GM21619 (cell line): Measurements from ENCODE around the gene CEP83.

ENCODE experiments used
- ATAC-seq: cut with Tn5 transposase; IDR thresholded peaks from one replicate; pipeline ENCODE4 v1.9.1; 2021; ENCODE audit not compliant: unreplicated experiment

Gene CEP83

DNA sequence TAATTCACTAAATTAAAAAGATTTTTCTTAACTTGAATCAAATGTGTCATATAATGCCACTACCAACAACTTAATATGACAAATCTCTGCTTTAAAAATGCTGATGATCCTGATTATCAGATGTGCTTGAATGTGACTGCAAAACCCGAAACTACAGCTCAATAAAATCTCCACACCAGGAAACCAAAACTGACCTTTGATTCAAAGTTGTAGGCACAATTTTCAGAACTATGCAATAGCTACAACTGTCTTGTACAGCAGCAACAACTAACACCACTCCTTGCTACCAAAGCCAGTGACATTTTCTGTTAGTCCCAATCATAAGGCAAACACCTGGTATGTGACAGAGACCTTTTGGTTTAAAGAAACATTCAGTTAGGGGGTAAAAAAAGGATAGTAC lies 147.3 kb downstream of the CEP83 start:
- ATAC-seq = no peak

DNA sequence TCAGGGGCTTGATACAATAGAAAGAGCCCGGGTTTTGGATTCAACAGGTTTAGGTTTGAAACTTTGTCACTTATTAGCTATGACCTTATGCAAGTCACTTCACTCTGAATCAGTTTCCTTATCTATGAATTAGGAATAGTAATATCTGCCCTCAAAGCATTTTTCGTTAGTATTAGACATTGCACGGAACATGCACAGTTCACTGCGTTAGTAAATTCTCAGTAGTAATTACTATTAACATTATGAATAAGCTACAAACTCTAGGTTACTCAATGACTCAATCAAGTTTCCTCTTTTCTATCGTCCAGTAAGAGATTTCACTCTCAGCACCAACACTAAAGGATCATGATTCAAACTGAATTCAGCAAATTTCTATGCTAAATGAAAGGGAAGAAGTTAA lies 150.3 kb downstream of the CEP83 start:
- ATAC-seq = peak; percentile 81

DNA sequence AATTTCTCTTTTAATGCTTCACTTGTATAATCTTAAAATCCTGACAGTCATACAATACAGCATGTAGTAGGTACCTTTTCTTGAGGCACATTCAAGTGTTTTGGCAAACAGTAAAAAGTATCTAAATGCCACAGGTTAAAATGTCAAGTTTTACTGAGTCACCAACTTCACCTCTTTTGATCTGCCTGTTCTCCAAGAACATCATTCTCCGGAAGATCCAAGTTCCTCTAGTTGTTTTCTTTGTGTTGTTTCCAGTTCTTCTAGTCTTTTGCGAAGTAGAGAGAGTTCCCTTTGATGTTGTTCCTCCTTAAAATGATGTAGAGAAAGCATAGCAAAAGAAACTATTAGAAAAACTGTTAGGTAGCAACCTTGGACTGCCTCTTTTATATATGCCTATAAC lies 151.1 kb downstream of the CEP83 start:
- no peak for ATAC-seq

DNA sequence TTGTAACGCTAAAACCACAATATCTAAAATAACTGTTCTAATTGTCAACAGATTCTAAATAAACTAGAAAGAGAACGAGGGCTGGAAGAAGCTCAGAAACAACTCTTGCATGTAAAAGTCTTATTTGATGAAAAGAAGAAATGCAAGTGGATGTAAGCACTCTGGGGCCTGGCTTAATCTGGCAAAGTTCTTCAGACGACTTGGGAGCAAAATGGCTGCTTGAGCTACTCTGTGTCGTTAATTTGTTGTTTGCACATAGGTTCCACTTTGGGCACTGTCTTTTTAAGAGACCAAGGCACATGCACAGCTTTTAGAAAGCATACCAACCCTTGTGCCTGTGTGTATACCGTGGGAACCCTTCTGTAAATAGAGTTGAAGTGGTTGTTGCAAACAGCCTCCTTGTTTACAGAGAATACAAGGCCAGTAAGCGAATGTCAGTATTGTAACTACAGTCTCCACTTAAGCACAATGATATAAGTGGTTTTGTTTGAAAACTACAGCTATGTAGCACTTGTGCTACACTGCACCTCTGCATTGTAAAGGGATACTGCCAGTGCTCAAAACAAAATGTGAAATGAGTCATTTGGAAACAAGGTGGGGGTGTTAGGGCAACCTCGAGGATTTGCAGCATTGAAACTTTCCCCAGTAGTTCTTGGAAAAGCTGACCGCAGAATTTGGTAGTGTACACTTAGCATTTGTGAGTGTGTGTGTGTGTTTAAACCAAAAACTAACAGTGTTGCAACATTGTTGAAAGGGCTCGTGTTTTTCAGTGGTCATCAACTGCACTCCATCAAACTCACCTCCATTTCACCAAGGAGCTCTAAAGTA lies 154.3 kb downstream of the CEP83 start:
- ATAC-seq = no peak

DNA sequence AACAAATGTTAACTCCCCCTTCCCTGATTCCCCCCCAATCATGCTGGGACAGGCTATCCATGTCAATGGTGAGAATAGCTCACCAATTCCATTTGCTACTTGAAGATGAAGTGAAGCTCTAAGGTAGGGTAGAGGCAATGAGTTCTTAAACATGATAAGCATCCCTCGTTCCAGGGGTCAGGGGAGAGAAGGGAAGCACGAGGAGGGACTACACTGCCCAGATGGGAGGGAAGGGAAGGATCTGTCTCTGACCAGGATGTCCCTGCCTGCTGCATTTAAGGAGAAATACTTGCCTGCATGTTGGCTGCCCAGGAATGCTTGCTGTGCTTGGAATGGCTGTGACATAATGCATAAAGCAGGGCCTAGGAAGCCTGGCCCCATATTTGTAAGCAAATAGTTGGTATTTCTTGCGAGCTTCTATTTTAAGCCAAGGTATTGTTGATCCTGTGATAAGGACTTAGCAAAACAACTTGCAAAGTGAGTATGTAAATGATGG lies 155.1 kb downstream of the CEP83 start:
- no peak for ATAC-seq

DNA sequence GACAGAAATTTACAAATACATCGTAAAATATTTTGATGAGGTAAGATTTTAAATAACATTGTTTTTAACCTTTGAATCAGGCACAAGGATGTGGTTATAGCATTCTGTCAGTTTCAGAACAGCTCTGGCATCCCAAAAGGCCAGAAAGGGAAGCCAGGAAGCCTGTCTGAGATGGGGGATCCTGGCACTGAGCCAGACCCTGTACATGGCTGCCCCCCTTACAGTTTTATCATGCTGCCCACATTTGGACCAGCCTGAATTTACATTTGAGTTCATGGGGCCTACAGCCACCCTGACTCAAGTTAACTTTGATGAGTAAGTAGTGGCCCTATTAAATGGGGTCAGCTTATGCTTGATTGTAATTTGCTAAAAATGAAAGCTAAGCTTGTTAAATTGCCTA lies 155.7 kb downstream of the CEP83 start:
- no peak for ATAC-seq

DNA sequence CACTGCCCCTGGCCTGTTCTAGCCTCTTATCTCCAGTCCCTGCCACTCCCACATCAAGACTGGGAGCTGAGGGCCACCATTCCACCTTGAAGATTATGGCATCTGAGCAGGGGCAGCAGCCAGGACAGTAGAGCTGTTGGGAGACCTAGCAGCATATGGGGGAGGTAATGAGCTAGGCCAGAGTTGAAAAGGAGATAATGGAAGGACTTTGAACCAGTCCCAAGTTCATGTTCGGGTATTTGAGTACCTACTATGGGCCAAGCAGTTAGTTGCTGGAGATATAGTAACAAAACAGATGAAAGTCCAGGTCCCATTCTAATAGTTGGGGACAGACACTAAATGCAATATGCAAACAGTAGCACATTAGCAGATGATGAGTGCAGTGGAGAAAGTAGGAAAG lies 159.8 kb downstream of the CEP83 start:
- no peak for ATAC-seq

DNA sequence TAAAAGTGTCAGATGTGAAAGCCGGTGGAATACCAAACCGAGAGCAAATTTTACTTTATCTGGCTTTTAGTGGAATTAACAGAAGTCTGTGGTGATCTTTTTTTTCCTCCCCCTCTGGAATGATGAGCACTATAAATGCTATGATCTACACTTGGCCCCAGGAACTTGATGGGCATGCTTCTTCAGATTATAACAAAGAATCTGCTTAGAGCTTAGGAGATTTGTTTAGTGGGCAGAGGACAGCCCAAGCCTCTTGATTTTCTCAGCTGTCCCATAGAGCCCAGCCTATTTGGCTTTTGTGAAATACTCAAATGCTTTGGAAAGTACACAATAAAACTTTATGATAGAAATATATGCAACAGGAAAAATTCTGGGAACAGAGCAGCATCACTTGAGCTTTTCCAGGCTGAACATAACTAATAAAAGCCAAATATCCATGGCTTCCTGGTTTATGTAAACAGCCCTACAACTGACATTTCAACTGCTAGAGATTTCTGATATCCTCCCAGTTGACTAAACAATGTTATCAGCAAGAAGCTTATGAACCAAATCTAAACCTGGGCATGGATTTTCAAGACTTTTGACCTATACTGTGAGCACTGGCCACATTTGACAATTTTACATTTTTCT lies 161.7 kb downstream of the CEP83 start:
- no peak for ATAC-seq

DNA sequence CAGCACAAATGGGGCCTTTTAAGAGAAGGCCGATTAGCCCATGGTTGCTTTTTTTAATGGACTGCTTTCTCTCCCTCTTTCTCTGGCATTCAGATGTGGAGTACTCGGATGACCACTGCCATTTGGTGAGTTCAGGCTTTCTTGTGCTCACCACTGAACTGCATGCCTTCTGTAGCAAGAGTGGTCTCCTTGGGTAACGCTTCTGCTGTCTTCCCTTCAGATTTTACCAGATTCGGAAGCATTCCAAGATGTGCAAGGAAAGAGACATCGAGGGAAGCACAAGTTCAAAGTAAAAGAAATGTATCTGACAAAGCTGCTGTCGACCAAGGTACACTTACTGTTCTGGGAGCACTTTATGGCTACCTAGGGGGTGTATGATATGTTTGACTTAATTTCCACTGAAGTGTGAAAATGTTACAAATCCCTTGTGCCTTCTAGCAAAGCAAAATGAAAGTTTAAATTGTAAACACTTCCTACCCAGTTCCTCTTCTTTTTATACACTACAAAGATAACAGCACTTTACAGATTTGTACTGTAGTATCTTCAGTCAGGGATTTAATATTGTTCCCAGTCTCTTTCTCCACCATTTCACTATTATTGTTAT lies 162.5 kb downstream of the CEP83 start:
- no peak for ATAC-seq

DNA sequence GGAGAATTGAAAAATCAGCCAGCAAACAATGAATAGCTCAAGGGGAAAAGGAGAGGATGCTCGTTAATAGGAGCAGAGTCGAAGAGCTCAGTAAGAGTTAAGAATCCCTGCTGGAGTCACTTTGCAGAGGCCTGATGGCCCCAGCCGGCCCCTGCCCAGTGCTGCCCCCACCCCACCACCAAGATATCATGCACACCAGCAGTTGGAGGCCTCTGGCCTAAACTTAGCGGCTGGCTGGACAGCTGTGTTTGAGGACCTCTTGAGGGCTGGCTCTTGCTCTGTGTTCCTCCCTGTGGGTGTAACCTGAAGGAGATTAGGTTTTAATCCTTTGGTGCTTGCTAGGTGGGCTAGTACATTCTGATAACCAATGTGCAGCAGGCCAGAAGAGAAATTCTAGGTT lies 169.3 kb downstream of the CEP83 start:
- ATAC-seq = no peak

DNA sequence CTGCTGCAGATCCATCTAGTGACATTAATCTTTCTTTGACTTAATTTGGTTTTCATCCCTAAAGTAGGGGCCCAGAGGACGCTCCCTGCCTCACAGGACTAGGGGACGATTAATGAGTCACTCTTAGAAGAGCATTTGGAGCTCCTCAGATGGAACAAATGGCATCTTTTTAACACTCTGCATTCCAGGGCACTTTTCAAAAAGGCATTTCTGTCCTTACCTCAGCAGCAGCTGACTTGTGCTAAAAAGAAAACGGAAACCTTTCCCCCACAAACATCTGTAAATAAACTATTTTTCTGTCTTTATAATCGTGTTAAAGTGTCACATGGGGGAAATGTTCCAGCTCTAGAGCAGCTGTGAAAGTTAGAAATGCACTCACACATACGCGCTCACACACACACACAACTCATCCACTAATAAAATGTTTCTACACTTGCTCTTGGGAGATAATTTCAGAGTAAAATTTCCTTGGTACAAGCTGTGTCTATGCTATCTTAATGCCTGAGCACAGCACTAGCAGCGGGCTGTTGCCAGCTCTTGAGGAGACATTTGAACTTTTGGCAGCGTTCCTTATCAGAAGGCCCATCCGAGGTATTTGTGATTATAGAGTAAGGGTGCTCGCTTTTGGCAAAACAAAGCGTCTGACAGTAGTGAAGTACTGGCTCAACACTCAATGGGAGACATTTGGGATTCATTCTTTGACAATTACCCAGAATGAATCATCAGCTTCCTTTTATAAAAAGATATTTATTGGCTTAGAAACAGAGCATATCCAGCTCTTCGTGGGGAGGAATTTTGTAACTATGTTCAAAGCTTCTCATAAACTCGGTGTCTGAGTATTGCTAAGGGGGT lies 170.0 kb downstream of the CEP83 start:
- ATAC-seq = no peak

DNA sequence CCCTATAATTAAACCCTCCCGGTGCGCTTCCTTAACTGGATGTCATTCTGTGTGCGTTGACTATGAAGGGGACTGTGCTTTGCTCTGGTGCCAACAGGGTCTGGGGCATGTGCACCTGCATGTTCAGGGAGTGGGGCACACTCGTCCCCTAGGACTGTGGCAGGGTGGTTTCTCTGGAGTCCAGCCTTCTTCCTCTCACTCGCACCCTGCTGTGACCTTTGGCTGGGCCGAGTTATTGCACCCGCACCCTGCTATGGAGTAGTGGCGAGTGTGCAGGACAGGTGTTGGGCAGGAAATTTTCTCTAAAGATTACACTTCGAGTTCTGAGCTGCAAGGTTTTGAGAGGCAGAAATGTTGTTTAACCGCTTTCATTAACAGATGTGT lies 172.4 kb downstream of the CEP83 start:
- no peak for ATAC-seq

DNA sequence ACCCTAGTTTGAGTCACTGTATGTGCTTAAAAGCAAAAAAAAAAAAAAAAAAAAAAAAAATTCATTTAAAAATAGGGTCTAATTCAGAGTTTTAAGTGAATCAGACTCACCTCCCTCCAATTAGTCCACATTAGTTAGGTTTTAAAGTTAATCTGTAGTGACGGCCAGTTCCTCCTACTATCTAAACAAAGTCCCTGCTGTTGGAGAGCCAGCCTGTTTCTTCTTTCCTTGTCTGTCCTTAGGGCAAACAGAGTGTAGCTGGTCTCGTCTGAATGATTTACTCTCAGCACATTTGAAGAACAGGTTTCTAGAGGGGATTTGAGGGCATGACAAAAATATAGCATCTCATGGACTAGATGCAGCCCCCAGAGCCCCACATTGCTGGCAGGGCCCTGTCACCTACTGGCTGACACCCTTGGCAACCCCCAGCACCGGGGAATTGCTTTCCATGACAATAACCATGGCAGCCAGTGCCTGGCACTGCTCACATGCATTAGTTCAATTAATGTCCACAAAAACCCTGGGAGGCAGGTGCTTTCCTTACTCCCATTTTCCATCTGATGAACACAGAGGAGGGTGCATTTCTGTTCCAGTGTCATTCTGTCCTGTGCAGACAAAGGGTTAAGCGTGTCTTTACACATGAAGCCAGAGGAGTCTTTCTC lies 173.0 kb downstream of the CEP83 start:
- ATAC-seq = no peak

DNA sequence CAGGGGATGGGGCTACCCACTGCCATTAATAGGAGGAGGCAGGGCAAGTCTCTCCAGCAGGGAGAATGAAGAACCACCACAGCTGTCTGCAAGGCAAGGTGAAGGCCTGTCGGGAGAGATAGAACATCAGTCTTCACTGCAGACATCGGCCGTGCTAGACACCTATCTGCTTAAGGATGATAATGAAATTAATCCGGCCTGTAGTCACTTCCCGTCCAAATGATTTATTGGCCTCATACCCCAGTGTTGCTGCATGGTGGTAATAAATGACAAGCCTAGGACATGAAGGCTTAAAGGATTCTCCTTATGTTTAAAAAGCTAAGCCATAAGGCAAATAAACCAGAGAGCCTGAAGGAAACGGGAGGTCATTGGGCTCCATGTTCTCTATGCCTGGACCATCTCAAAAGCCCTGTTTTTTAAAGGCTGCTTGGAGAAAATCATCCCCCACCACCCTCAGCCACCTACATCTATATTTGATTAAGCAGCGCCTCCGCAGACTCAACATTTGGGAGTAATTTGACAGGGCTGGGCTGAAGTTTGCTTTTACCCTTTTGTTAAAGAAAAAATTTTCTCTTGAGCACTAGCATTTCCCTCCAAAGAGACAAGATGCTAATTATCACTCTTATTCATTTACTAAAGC lies 173.6 kb downstream of the CEP83 start:
- no peak for ATAC-seq

DNA sequence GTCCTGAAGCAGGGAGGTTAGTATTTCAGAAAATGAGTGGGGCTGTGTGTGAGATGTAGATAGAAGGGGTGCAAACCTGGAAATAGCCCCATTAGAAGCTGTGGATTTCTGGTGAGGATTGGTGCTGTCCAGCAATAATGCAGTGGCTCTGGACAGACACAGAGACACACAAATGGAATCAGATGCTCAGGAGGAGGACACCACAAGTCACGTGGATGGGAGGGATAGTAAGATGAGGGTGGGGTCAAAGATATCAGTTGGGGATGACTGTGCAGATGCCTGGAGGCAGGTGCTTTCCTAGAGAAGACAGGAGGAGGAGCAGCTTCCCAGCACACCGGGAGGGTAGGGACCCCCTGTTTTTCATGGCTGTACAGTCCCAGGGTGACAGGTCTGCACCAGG lies 174.8 kb downstream of the CEP83 start:
- no peak for ATAC-seq

DNA sequence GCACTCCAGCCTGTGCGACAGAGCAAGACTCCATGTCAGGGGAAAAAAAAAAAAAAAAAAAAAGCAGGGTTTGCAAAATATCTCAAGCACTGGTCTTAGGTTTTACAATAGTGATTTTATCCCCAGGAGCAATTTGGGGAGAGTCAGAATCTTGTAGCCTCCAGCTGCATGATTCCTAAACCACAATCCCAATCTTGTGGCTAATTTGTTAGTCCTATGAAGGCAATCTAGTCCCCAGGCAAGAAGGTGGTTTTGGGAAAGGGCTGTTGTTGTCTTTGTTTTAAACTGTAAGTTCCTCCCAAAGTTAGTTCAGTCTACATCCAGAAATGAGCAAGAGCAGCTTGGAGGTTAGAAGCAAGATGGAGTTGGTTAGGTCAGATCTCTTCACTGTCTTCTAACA lies 175.6 kb downstream of the CEP83 start:
- no peak for ATAC-seq

DNA sequence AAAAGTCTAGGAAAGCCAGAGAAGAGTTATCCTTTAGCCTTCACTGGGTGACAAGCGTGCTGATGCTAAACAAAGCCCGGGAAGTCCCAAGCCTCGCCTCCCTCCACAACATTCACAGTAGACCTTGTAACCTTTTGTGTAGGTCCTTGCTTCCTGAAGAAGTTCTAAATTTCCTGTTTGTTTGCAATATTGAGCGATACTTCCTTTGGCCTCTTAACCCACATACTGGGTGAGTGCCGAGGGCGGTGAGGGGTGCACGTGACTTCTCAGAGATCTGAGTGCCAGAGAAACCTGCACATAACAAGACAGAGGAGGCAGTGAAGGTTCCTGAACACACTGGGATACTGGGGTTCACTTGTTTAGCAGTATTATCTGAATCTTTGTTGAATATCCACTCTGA lies 177.0 kb downstream of the CEP83 start:
- ATAC-seq = no peak

DNA sequence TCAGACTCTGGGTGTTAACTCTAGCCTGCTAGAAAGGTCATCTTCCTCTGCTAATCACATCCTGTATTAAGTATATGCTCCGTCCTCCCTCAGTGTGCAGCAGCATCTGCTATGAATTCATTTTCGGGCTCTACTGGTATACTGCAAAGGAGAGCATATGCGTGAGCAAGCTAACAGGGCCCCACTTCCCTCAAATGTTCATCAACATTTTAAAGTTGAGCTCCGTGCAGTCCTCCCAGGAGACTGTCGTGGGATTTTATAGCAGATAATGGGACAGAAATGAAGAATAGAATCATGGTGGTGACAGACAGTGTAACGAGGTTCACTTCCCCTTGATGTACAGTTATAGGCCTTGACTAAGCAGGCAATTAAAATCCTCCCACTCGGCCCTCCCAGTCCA lies 179.6 kb downstream of the CEP83 start:
- ATAC-seq = no peak

DNA sequence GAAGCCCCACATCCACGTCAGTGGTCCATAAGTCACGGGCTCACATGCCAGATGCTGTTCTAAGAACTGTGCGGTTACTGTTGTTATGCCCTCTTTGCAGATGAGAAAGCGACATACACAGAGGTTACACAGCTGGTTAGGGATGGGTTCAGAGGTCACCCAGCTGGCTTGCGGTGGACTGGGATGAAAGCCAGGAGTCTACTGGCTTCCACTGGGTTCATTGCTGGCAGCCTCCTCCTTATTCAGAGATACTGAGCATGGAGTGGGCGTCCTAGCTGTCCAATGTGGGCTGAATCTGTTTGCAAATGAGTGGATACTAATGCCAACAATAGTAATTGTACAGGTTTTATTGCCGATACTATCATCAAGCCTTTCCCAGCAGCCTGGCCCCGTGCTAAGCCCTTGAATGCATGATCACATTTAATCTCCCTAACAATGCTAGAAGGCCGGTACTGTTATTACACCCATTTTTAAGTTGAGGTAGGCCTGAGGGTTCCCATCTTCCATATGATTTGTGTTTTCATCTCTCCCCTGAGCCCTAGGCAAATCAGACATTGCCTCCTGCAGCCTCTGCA lies 182.2 kb downstream of the CEP83 start:
- ATAC-seq = no peak

DNA sequence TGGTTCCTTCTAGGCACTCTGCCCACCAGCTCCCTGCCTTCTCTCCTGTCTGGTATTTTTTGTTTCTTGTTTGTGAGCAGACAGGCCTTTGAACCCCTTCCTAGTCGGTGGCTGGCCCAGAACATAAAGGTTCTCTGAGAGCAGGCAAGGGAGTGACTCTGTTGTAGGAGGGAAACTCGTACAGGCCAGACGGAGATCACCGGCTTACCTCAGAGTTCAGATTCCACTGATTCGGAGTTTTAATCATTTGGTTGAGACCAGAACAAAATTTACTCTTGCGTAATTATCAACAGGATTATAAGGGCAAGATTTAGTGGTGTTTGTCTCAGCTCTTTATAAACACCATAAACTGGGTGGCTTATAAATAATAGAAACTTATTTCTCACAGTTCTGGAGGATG lies 182.9 kb downstream of the CEP83 start:
- ATAC-seq = no peak
